GM18511 (cell line): ENCODE results near the gene DOCK2.

ENCODE experiments used
- ATAC-seq: cut with Tn5 transposase; IDR thresholded peaks from one replicate; pipeline ENCODE4 v1.9.1; 2021; ENCODE audit warnings: mild to moderate bottlenecking, moderate library complexity; ENCODE audit not compliant: unreplicated experiment

DOCK2 gene

GRCh38 chr5:169682026-169682425 lies 45.0 kb downstream of the DOCK2 start:
- no peak for ATAC-seq

- peak; percentile 97 for ATAC-seq
These were observed 49.1 kb downstream of the DOCK2 start for GRCh38 chr5:169686137-169686536.

DNA sequence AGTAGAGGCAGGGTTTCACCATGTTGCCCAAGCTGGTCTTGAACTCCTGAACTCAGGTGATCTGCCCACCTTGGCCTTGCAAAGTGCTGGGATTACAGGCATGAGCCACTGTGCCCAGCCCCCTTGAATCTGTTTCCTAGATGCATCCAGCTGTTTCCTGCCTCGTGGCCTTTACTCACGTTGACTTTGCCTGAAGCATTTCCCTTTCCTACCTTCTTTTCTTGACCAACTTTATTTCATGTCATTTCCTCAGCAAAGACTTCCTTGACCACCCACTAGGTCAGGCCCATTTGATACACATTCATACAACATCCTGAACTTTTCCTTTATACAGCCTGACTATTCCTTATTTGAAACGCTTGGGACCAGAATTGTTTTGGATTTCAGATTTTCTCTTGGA lies 51.0 kb downstream of the DOCK2 start:
- no peak for ATAC-seq

DNA sequence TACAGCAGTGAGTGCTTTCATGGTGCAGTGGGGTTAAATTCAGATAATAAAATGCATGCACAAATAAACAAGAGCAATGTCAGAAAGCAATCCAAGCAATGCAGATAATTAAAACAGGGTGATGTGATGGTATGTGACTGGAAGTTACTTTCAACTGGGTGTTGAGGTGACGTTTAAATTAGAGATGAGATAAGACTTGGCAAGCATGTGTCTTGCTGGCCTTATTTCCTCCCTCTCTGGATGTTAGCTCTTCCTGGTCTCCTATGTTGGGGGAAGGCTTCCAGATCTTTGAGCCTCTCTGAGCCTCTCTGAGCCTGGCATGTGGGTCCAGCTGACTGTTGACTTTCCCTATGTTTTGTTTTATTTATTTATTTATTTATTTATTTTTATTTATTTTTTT lies 54.4 kb downstream of the DOCK2 start:
- no peak for ATAC-seq

GRCh38 chr5:169694091-169694625 lies 57.1 kb downstream of the DOCK2 start:
- ATAC-seq, result no peak

DNA sequence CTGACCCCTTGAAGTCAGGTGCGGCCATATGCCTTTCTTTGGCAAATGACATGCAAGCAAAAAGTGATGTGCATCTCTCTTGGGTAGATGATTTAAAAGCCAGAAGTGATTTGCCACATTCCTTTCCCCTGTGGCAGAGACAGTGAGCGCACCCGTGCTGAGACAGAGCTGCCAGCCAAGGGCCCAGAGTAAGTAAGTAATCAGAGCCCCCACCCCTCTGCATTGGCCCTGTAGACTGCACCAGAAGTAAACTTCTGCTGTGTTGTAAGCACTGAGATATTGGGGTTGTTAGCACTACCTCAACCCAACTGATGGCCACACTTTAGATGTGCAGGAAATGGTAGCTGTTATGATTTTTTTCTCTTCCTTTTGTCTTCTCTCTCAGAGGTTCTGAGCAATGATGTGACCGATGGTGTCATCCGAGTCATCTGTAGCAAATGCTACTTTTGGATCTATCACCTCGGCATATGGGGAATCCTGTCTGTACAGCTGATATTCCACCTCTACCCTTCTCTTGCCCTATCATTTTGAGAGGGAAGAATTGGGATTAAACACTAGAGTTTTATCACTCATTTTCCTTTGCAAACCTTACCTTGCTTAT lies 58.0 kb downstream of the DOCK2 start:
- ATAC-seq, result no peak

- no peak for ATAC-seq
These were observed 58.9 kb downstream of the DOCK2 start for GRCh38 chr5:169695919-169696490.

DNA sequence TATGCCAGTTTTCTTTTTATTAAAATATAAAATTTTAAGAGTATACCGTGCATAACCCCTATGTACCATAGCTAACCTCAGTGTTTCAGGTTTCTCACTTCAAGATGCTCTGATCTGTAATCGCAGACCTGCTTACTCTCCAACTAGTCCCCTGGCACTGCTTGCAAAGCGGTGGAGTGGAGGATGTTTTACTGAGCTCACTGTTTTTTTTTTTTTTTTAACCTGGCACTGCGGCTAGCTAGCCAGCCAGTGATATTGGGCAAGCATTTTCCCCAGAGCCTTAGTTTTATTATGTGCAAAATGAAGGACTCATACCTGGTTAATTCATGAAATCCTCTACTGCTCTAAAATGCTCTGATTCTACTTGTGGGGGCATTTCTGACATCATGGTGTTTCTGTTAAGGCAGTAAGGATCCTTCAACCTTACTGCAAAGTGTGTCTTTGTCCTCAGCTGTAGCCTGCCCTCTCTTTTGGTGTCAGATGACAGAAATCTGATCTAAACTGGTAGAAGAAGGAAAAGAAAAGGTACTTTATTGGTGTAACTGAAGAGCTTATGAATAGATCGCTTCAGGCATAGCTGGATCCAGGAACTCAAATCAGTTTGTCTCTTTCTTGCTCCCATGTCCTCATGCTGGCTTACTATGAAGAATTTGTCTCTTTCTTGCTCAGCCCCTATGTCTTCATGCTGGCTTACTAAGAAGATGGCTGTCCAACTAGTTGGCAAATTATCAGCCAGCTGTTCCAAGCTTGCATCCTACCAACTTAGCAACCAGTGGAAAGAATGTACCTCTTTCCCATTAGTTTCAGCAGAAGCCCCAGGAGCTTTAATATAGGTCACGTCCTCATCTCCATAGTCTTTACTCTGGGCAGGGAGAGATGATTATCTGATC lies 59.8 kb downstream of the DOCK2 start:
- ATAC-seq, result no peak

GRCh38 chr5:169697511-169697890 lies 60.4 kb downstream of the DOCK2 start:
- no peak for ATAC-seq

GRCh38 chr5:169697976-169698375 lies 60.9 kb downstream of the DOCK2 start:
- no peak for ATAC-seq

DNA sequence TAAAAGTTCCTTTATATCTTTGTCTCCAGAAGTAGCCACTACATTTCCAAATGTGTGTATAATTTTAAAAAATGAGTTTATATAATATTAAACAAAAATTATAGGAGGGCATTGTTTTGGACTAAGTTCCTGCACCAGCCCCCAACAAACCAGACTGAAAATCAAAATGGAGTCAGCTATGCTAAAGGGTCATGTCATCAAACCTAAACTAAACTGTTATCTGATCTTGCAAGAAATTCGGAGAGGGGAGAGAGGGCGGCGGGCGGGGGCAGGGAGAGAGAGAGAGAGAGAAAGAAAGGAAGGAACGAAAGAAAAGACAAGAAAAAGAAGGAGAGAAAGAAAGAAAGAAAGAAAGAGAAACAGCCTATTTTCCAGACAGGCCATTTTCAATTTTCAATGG lies 63.5 kb downstream of the DOCK2 start:
- no peak for ATAC-seq

DNA sequence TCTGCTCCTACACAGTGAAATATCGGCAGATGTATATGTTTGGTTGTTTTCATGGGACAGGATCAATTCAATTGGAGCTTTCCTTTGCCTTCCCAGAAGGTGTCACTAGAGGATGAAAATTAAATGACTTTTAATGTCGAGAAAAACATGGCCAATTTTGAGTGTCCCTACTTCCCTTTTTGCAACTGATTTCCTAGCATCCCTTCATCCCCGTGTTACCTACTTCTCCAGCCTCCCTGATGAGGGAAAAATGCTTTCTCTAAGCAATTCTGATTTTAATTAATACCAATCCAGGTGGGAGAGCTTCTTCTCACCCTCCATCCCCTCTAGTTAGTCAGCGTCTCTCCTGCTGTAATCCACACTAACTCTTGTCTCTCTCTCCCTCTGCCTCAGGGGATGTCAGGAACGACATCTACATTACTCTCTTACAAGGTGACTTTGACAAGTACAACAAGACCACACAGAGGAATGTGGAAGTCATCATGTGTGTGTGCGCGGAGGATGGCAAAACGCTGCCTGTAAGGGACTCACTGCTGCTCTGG lies 64.9 kb downstream of the DOCK2 start:
- no peak for ATAC-seq

DNA sequence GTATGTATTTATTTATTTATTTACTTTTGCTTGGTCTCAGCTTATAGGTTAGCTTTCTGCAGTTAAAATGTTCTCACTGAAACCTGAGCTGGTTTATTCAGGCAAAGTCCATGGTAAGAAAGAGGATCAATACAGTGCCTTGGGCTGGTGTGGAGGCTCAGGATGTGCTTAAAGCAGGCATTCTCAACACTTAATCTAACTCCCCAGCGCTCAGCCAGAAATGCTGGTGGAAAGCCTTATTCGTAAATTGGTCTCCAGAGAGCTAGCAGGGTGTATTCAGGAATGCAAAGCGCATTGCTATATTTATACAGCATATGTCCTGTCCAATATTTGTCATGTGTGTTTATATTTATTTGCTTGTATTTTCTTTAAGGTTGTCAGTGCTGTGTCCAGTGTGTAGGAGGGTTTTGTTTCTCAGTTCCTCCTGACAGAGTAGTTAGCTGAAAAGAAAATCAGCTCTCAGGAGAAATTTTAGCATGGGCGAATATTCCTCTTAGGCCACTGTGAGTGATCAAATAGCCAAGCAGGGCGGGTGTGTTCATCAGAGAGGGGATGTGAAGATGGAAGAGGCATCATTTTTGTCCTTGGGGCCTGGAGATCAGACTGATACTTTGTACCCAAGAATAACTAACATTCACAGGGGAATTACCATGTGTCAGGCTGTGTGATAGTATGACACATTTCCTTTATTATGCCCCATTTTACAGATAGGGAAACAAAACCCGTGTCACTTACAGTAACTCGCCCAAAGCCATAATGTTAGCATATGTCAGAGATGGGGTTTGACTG lies 65.8 kb downstream of the DOCK2 start:
- ATAC-seq, result peak; percentile 87

GRCh38 chr5:169703813-169704212 lies 66.7 kb downstream of the DOCK2 start:
- no peak for ATAC-seq

DNA sequence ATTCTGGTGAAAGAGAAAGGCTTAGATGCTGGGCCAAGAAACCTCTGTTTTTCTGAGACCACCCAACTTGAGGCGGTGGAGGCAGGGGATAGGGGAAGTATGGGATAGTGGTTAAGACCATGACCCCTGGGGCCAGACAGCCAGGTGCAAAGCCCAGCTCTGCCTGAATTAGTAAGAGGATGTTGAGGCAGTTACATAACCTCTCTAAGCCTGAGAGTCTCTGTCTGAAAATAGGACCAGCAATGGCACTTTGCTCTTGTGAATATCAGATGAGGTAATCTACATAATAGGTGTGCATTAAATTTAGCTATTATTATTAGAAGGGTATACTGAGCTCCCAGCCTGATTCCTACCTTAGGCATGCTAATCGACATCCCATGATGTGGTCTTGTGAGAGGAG lies 68.2 kb downstream of the DOCK2 start:
- ATAC-seq, result peak; percentile 29

DNA sequence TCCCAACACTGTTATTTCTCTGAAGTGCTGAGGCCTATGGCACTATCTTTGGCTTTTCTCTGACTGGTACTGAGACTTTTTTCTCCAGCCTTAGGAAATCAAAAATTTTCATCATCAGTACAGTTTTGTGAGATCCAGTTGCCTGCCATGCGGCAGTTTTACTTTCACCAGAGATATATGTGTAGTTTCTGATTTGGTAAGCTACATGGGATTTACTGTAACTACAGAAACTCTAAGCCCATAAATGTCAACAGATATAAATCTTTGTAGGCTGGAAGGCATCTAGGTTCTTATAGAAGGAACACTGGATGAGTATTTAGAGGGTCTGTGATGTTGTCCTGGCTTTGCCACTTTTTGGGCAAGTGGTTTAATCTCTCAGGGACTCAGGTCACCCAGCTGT lies 69.0 kb downstream of the DOCK2 start:
- no peak for ATAC-seq

DNA sequence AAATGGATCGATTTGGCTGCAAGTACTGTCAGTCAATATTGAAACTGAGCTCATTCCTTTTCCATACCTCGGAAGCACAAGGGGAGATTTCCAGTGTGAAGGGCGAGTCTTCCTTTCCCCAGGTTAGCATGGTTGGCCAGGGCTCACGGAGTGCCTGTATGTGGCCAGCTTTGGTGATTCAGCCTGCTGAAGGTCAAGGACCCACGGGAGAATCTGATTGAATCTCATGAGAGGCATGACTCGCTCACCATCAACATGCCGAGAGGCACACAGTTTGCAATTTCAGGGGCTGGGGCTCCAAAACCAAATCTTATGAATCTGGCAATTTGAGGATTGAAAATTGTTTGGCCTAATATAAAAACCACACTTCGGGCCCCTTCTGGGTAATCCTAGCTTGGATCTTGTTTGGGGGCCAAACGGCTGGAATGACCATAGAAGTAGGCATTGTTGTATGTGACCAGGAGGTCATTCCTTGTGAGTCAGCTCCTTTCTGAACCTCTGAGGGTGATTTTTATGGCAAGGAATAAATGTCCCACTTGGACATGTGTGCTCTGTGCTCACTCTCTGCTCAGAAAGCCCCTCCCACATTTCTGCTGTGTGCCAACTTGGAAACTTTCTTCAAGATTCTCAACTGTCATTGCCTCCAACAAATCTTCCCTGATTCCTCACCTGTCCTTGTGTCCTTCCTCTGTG lies 69.8 kb downstream of the DOCK2 start:
- no peak for ATAC-seq

DNA sequence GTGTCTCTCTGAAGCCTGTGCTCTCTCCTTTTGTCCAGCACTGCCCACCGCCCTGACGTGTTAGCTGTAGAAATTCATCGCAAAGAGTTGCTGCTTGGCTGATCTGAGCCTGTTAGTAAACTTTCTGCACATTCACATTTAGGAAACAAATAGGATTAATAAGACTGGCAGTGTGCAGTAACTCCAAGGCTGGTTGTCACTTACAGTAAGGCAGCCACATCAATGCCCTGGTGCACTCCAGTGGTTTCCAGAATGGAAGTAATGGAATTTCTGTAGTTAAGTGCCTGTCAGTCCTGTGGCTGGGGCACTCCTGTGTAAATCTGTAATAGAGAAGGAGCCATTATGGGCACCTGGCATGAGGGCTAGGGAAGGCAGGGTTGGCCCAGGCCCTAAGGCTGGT lies 70.6 kb downstream of the DOCK2 start:
- no peak for ATAC-seq

GRCh38 chr5:169710675-169711074 lies 73.6 kb downstream of the DOCK2 start:
- ATAC-seq, result no peak

GRCh38 chr5:169711551-169712225 lies 74.6 kb downstream of the DOCK2 start:
- ATAC-seq, result no peak
